ENCODE data around the gene NHERF1.

The NHERF1 gene

DNA sequence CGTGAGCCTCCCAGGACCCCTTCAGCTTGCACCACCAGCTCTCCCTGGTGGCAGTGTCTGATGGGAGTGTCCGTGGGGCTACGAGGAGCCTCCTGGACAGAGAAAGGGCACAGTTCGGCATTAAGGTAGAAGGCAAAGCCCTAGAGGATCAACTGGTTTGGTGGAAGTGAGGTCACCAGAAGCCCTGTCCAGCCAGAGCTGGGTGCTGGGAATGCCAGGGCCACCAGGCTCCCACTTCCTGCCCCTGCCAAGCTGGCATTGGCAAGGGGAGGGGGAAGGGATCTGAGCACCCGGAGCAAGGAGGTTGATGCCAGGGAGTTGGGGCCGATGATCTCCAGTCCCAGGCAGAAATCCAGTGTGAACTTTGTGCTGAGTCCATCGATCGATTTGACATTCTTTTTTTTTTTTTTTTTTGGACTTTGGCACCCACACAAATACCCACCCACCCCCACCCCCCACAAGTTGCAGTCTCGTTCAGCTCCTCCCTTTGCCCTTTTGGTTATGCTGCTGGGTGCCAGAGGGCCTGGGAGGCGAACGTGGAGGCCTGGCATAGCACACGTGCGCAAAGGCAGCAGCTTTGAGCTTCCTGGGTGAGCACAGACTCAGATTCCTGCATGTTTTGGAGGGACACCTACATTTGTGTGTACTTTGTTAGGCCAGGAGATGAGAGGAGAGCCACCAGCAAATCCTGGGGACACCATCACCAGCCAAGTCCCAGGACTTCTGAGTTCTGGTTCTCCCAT is 2.1 kb downstream of the NHERF1 start:
- DNase-seq = no peak

DNA sequence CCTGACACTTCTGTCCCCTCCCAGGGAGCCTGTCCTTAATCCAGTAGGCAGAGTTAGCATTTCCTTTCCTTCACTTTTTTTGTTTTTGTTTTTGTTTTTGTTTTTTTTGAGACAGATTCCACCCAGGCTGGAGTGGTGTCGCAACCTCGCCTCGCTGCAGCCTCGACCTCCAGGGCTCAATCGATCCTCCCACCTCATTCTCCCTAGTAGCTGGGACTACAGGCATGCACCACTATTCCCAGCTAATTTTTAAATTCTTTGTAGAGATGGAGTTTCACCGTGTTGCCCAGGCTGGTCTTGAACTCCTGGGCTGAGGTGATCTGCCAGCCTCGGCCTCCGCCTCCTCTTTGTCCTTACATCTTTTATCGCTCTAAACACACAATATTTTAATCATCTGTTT is 4.0 kb downstream of the NHERF1 start:
- no peak for DNase-seq

DNA sequence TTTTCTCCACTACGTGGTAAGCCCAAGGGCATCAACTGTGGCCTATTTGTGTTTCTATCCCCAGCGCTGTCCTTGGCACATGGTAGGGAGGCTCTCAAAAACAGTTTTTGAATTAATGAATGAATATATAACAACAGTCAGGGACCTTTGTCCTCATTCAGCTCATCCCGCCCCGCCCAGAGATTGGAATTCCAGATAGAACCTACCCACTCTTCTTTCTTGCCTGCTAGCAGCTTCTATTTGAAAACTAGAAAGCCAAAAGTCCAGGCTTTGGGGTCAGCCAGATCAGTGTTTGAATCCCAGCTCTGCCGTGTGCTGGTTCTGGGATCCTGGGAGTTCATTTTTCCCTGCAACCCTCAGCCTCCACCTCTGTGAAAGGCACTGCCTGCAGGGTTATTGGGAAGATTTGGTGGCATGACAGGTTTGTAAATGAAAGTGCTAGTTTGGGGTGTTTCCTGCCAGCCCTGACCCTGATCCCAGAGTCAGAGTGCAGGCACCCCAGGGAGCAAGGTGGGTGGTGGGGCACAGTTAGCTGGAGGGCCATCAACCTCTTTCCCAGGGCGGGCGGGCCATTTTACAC is 4.5 kb downstream of the NHERF1 start:
- DNase-seq = no peak

DNA sequence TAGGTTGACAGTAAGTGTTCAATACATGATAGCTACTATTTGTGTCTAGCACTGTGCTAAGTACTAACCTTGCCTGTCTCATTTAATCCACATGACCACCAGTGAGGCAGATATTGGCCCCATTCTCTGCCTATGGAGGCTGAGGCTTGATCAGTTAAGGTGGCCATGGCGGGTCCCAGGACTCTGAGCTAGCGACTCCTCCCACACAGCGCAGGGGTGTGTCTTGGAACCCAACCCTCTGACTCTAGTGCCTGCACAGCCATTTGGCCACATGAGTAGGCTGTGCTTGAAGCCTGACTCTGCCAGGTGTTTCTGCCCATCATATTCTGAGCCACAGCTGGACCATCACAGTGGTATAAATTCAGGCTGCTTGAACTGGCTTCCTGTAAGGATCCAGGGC is 6.4 kb downstream of the NHERF1 start:
- DNase-seq = no peak

DNA sequence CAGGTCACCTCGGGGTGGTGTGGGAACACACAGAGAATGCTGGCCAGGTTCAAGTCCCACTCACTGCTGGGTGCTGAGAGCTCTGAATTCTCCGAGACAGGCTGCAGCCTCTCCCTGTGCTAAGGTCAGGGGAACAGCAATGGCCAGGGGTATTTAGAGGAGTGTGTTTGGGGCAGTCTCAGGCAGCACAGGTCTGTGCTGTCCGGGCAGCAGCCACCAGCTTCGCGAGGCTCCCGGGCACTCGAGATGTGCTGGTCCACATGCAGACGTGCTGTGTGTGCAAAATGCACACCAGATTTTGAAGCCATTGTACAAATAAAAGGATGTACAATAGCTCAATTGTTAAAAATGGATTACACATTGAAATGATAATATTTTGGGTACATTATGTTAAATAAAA is 7.1 kb downstream of the NHERF1 start:
- no peak for DNase-seq

DNA sequence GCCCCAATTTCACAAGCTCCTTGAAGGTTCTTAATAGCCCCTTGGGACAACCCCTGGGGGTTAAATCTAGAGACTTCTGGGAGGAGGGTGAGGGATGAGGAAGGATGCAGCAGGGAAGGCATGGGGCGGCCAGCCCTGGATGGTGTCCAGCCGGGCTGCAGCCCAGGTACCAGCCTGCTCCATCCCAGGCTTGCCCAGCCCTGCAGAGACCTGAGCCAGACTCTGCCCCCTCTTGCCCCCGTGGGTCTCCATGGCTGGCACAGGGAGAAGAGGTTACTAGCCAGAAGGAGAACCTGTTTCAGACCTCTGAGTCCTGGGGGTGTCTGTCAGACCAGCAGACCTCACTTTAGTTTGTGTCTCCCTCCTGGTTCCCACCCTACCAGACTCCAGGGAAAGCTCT is 8.5 kb downstream of the NHERF1 start:
- no peak for DNase-seq

DNA sequence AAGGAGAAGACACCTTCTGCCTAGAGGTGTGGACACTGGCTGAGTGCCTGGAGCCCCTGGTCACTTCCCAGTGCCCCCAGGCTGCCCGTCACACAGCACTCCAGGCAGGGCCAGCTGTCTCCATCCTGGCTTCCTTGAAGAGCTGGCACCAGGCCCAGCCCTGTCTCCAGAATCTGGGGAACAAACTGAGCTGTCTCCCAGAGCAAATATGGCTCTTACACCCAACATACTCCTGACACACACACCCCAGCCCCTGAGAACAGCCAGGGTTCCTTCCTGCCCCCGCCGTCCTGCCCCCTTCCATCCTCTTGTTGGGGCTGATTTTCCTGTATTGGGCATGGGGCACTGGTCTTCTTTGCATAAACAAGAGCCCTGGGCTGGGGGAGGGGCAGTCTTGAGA is 9.1 kb downstream of the NHERF1 start:
- peak; percentile 23 for DNase-seq

DNA sequence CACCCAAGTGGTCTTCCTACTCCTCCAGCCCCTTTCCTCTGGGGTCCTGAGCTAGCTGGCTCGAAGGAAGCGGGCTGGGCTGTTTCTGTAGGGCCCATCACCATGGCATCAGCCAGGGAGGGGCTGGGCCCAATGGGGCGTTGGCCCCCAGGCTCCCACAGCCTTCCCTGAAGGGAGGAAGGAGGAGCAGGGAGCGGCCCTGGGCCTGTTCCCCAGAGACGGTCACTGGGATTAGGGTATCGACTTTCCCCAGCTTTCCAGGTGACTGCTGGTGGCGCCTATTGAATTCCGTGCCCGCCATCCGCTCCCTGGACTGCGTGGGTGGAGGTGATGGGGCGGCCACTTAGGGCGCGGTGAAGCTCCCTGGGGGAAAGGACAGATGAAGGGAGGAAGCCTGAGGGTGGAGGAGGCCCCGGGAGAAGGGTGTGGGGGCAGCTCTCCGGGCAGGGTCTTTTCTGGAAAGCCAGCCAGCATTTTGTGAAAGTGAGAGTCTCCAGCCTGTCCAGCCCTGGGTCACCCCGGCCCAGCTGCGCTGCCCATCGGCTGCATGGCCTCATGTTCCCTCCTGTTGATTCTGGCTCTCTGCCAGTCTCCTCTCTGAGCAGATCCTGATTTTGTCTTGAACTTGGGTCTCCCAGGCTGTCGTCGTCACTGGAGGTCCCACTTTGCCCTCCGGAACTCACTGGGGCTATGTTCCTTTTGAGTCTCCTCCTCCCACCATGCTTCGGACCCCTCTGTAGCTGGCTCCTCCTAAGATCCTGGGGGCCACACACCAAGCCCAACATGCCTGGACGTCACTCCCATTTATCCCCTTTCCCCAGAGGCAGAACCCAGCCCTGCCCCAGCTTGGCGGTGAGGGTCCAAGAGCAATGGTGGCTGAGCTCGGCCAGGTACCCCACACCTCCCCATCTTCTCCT is 9.8 kb downstream of the NHERF1 start:
- peak; percentile 65 for DNase-seq

DNA sequence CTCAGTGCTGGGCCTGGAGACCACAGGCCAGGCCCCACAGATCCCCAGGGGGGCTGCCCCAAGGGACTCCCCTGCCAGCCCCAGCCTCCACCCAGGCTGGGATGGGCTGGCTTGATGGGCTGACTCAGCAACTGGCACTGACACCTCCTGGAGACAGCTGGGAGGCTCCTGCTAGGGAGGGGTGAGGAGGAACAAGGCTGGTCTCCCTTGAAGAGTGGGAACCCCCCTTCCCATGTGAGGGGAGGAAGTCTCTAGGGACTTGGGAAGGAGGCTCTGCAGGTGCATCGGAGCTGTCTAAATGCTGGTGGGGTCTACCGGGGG is 10.4 kb downstream of the NHERF1 start:
- no peak for DNase-seq

DNA sequence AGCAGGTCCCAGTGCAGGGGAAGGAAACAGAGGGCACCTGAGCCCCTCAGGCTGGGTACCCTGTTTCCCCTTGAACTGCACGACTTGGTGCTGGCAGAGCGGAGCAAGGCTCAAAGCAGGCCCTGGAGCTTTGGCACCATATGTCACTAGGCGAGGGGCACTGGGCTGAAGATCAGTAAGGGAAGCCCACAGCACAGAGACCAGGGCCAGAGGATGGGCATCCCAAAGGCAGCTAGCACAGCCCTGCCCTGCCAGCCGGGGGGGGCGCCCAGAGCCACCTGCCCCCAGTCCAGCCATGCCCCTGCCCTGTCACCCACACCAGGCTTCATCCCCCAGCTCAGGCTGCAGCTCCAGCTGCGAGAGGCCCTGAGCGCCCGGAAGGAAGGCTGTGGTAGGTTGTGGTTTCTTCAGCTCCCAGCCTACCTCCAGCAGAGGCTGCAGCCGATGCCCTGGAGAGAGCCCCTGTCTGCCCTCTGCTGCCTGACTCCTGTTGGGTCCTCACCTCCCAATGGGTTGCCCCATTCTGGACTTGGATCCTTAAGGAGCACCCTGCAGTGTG is 10.9 kb downstream of the NHERF1 start:
- no peak for DNase-seq

DNA sequence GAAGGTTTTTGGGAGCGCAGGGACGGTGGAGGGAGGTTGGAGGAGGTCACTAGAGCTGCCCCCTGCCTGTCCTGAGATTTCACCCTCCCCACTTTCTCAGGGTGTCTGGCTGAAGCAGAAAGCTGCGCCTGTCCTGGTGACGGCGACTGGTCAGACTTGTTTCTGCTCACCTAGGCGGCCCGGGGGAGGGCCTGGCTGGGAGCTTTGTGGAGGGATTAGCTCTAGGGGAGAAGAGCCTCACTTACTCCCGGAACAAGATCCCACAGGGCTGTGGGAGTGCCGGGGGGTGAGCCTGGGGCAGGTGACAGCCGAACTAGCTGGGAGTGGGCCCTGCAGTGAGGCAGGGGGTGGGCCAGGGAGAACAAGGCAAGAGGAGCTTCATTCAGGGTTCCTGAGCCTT is 11.5 kb downstream of the NHERF1 start:
- DNase-seq = no peak

DNA sequence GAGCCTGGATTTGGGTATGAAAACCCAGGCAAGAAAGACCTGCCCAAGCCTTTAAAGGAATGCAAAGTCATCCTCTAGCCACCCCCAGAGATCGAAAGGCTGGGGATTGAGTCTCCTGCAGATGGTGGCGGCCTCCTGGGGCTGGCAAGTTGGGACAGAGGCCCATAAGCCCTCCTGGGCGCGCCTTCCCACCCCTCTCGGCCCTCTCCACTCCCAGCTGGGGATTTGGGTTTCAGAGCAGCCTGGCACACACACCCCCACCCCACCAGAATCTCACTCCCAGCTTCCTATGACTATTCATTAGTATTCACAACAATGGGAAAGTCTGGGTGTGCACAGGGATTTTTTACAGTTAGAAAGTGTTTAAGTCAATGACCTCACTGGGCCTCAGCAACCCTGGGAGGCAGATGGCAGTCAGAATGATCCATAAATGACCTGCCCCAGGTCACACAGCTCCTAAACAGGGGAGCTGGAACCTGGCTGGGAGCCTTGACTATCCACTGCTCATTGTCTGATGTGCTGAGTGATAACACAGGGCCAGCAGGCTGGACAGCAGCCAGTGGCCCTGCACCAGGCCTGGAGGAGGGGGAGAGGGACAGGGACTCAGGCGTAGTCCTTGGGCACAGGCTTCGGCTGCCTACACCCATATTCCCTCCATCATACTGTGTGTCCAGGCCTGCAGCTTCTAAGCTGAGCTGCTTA is 12.1 kb downstream of the NHERF1 start:
- DNase-seq = no peak

DNA sequence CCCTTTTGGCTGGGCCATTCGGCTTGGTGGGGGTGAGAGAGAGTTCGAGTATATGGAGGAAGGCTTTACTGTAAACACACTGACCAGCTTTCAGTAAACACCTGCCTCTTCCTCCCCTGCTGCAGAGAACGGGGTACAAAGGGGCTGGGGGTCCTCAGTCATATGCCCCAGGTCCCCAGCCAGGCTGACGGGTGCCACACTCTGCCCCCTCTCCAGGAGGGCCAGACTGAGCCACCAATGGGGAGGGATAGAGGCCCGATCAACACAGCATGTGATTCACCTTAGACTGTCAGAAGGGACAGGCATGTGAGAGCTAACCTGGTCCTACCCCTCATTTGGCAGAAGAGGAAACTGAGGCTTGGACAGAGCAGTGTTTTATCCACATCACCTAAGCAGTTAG is 13.0 kb downstream of the NHERF1 start:
- DNase-seq = no peak

DNA sequence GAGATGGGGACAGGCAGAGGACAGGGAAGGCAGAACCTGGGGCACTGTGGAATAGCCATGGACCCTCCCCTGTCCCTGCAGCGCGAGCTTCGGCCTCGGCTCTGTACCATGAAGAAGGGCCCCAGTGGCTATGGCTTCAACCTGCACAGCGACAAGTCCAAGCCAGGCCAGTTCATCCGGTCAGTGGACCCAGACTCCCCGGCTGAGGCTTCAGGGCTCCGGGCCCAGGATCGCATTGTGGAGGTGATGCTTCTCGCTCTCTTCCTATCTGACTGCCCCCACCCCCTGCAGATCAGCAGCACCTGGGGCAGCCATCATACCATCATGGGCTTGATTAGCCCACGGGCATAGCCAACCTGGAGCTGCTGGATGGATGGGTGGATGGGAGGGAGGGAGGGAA is 13.5 kb downstream of the NHERF1 start:
- no peak for DNase-seq

DNA sequence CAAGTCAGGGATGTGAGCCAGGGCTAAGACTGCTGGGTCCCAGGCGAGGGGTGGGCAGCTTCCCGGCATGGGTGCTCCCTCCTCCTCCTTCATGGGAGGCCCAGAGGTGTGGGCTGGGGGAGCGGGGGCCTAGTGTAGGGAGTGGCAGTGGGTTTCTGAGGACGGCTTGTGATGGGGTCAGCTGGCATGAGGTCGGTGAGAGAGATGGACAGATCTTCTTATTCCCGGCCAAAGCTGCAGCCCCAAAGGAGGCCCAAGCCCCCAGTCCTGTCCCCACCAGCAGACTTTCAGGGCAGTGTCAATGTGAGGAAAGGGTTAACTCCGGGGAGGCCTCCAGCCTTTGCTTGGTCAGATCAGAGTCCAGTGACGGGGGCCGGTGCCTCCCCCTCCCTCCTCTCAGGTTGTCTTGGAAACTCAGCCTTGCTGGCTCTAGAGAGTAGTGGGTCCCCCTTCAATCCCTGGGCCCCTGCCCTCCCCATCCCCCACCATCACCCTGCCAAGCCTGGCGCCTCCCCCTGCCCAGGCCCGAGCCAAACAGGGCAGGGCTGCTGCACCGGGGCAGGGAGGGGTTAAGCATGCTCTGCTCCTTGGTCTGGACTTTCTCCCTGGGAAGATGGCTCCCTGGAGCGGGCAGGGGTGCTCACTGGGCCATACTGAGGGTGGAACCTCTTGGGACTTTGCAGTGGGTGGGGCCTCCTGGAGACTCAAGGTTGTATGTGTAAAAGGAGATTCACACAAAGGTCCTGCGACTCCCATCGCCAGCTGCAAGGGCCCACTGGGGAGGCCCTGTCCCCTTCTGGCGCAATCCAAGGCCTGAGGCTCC is 15.3 kb downstream of the NHERF1 start:
- DNase-seq = no peak

DNA sequence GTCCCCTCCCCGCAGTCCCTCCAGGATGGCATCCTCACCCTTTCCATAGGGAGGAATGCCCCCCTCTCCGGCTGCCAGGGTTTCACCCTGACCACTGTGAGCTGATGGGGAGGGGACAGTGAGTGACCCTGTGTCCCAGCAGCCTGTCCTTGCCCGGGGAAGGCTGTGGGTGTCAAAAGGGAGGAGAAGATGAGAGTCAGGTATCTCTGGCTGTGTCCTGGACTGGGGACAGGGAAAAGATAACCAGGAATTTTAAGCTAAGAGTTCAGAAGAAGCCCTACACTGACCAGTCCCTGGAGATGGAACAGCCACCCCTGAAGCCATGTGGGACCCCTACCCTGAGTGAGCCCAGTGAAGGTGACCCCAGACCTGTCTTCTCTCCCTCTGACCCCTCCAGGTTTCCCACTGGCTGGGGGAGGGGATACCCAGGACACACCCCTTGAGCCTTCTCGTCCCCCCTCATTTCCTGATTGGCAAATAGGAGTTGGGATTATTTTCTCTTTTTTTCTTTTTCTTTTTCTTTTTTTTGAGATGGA is 16.4 kb downstream of the NHERF1 start:
- no peak for DNase-seq

DNA sequence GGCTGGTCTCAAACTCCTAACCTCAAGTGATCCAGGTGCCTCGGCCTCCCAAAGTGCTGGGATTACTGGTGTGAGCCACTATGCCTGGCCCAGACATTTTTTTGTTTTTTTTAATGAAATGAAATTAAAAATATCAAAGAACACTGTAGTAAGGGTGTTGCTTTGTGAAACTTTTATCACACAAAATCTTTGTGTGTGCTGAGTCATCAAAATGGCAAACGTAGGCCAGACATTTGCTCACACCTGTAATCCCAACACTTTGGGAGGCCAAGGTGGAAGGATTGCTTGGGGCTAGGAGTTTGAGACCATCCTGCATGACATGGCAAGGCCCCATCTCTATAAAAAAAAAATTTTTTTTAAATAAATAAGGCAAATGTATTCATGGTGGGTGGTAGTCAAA is 18.0 kb downstream of the NHERF1 start:
- no peak for DNase-seq

DNA sequence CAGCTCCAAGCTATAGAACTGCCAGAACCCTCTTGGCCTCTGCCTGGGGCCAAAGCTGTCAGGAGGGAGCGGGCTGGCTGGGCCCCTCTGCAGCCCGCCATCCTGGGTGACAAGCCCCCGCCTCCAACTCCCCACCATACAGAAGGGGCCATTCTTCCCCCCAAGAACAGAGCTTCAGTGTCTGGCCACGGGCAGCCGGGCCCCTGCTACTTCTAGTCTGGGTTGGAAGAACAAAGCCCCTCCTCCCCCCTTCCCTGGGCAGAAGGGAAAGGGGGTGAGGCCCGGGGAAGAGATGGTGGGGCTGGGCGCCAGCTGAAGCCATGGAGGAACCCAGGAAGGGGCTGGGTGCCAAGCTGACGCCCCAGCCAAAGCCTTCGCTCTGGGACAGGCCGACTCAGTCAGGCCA is 18.7 kb downstream of the NHERF1 start:
- DNase-seq = no peak

DNA sequence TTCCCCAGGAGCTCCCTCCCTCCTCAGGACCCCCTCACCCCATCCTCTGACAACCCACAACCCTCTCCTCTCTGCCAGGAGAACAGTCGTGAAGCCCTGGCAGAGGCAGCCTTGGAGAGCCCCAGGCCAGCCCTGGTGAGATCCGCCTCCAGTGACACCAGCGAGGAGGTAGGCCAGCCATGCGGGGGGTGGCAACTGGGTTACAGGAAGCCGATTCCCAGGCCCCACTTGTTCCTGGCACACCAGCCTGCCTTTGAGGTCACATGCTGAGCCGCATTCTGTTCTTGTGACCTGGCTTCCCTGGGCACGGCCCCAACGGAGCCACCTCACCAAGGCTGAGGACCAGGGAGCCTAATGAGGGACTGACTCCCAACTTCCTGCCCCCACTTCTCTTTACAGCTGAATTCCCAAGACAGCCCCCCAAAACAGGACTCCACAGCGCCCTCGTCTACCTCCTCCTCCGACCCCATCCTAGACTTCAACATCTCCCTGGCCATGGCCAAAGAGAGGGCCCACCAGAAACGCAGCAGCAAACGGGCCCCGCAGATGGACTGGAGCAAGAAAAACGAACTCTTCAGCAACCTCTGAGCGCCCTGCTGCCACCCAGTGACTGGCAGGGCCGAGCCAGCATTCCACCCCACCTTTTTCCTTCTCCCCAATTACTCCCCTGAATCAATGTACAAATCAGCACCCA is 19.8 kb downstream of the NHERF1 start:
- DNase-seq = no peak

DNA sequence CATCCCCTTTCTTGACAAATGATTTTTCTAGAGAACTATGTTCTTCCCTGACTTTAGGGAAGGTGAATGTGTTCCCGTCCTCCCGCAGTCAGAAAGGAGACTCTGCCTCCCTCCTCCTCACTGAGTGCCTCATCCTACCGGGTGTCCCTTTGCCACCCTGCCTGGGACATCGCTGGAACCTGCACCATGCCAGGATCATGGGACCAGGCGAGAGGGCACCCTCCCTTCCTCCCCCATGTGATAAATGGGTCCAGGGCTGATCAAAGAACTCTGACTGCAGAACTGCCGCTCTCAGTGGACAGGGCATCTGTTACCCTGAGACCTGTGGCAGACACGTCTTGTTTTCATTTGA is 20.3 kb downstream of the NHERF1 start:
- no peak for DNase-seq

DNA sequence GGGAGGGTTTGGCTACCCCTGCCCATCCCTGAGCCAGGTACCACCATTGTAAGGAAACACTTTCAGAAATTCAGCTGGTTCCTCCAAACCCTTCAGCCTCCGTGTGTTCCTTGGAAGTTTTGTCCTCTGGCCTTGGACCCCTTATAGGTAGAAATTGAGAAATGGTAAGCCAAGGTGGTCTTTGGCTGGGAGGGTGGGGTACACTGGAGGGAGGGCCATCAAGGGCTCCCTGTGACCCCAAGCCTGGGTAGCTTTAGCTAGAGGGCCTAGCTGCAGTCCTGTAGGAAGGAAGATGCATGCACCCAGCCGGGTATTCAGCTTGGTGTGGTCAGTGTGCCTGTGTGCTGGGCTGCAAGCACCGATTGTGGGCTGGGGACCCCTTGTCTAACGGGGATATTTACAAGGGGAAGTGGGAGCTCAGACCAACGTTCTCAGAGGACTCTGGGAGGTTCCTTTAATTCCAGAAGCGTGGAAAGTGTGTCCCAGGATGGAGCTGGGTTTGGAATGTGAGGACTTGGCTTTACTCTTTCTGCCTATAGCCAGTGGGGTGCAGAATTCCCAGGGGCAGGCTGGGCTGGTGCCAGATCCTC is 20.9 kb downstream of the NHERF1 start:
- DNase-seq = no peak

Data from DMS153 (cell line).